IPS-20b (cell line): ENCODE results near the gene CDKN2B-AS1.

Experiments
- H3K27ac ChIP-seq: one replicate; pipeline ENCODE4 v1.5.1; 2013; ENCODE audit warnings: low read length
- H3K27me3 ChIP-seq: 2 replicates; pipeline ENCODE4 v1.6.1; 2013; ENCODE audit warnings: mild to moderate bottlenecking, low read length, inconsistent platforms; ENCODE audit not compliant: insufficient read depth
- H3K36me3 ChIP-seq: 2 replicates; pipeline ENCODE4 v1.6.1; 2013; ENCODE audit warnings: low read depth, mild to moderate bottlenecking, inconsistent platforms, low read length, moderate library complexity; ENCODE audit not compliant: insufficient read depth
- H3K4me1 ChIP-seq: 2 replicates; pipeline ENCODE4 v1.6.1; 2013; ENCODE audit warnings: mild to moderate bottlenecking, control low read depth, inconsistent platforms, low read length, moderate library complexity; ENCODE audit not compliant: insufficient read depth
- H3K4me3 ChIP-seq: 2 replicates; pipeline ENCODE4 v1.5.1; 2013; ENCODE audit warnings: mild to moderate bottlenecking, low read length, inconsistent platforms
- H3K9ac ChIP-seq: 2 replicates; pipeline ENCODE4 v1.6.1; 2013; ENCODE audit warnings: low read depth, mild to moderate bottlenecking, inconsistent platforms, low read length, moderate library complexity
- H3K9me3 ChIP-seq: 2 replicates; pipeline ENCODE4 v1.6.1; 2013; ENCODE audit warnings: mild to moderate bottlenecking, low read depth, low read length, inconsistent platforms; ENCODE audit not compliant: insufficient read depth

The CDKN2B-AS1 gene

GRCh38 chr9:22022396-22022795 lies 27.8 kb downstream of the CDKN2B-AS1 start:
- no peak overlapping the region for H3K4me3 ChIP-seq
- no peaks in the 10 kb centered on the region for H3K36me3 ChIP-seq
- H3K27ac ChIP-seq = no peak overlapping the region
- no peaks in the 10 kb centered on the region for H3K9me3 ChIP-seq
- no peak overlapping the region for H3K9ac ChIP-seq
- H3K27me3 ChIP-seq = no peaks in the 10 kb centered on the region
- no peaks in the 10 kb centered on the region for H3K4me1 ChIP-seq

GRCh38 chr9:22026696-22027095 lies 32.1 kb downstream of the CDKN2B-AS1 start:
- Histone ChIP-seq H3K9ac (no peak overlapping the region), H3K36me3 (no peaks in the 10 kb centered on the region), H3K9me3 (no peaks in the 10 kb centered on the region), H3K27me3 (no peaks in the 10 kb centered on the region), H3K4me1 (no peaks in the 10 kb centered on the region), H3K27ac (no peak overlapping the region), H3K4me3 (no peak overlapping the region)

GRCh38 chr9:22028394-22028793 lies 33.8 kb downstream of the CDKN2B-AS1 start:
- no peaks in the 10 kb centered on the region for H3K27me3 ChIP-seq
- no peak overlapping the region for H3K27ac ChIP-seq
- no peak overlapping the region for H3K4me3 ChIP-seq
- no peak overlapping the region for H3K9ac ChIP-seq
- H3K9me3 ChIP-seq = no peaks in the 10 kb centered on the region
- H3K36me3 ChIP-seq = no peaks in the 10 kb centered on the region
- no peaks in the 10 kb centered on the region for H3K4me1 ChIP-seq

GRCh38 chr9:22029231-22029630 lies 34.6 kb downstream of the CDKN2B-AS1 start:
- Histone ChIP-seq H3K36me3 (no peaks in the 10 kb centered on the region), H3K27ac (no peak overlapping the region), H3K4me1 (no peaks in the 10 kb centered on the region), H3K9me3 (no peaks in the 10 kb centered on the region), H3K4me3 (no peak overlapping the region), H3K9ac (no peak overlapping the region), H3K27me3 (no peaks in the 10 kb centered on the region)

- Histone ChIP-seq H3K27ac (no peak overlapping the region), H3K9me3 (no peaks in the 10 kb centered on the region), H3K36me3 (no peaks in the 10 kb centered on the region), H3K27me3 (no peaks in the 10 kb centered on the region), H3K9ac (no peak overlapping the region), H3K4me1 (no peaks in the 10 kb centered on the region), H3K4me3 (no peak overlapping the region)
Observed at GRCh38 chr9:22030101-22030598, 35.6 kb downstream of the CDKN2B-AS1 start.

GRCh38 chr9:22031655-22032411 lies 37.2 kb downstream of the CDKN2B-AS1 start:
- H3K27ac ChIP-seq = no peak overlapping the region
- no peak overlapping the region for H3K4me3 ChIP-seq
- H3K36me3 ChIP-seq = no peaks in the 10 kb centered on the region
- H3K27me3 ChIP-seq = no peaks in the 10 kb centered on the region
- no peaks in the 10 kb centered on the region for H3K9me3 ChIP-seq
- H3K9ac ChIP-seq = no peak overlapping the region
- no peaks in the 10 kb centered on the region for H3K4me1 ChIP-seq

- no peak overlapping the region for H3K4me3 ChIP-seq
- H3K27me3 ChIP-seq = no peaks in the 10 kb centered on the region
- H3K36me3 ChIP-seq = no peaks in the 10 kb centered on the region
- H3K4me1 ChIP-seq = no peaks in the 10 kb centered on the region
- H3K9ac ChIP-seq = no peak overlapping the region
- no peaks in the 10 kb centered on the region for H3K9me3 ChIP-seq
- H3K27ac ChIP-seq = no peak overlapping the region
Observed at GRCh38 chr9:22033012-22033630, 38.5 kb downstream of the CDKN2B-AS1 start.

GRCh38 chr9:22035591-22036011 lies 41.0 kb downstream of the CDKN2B-AS1 start:
- H3K27ac ChIP-seq = no peak overlapping the region
- H3K4me1 ChIP-seq = no peaks in the 10 kb centered on the region
- no peaks in the 10 kb centered on the region for H3K27me3 ChIP-seq
- H3K36me3 ChIP-seq = no peaks in the 10 kb centered on the region
- H3K9ac ChIP-seq = no peak overlapping the region
- no peak overlapping the region for H3K4me3 ChIP-seq
- no peaks in the 10 kb centered on the region for H3K9me3 ChIP-seq

- Histone ChIP-seq H3K27me3 (no peaks in the 10 kb centered on the region), H3K4me1 (no peaks in the 10 kb centered on the region), H3K9ac (no peak overlapping the region), H3K36me3 (no peaks in the 10 kb centered on the region), H3K27ac (no peak overlapping the region), H3K9me3 (no peaks in the 10 kb centered on the region), H3K4me3 (no peak overlapping the region)
Observed at GRCh38 chr9:22036866-22037626, 42.5 kb downstream of the CDKN2B-AS1 start.

GRCh38 chr9:22037954-22038690 lies 43.5 kb downstream of the CDKN2B-AS1 start:
- H3K36me3 ChIP-seq = no peaks in the 10 kb centered on the region
- H3K4me1 ChIP-seq = no peaks in the 10 kb centered on the region

GRCh38 chr9:22039258-22039657 lies 44.7 kb downstream of the CDKN2B-AS1 start:
- Histone ChIP-seq H3K27ac (no peak overlapping the region), H3K4me1 (no peaks in the 10 kb centered on the region), H3K36me3 (no peaks in the 10 kb centered on the region), H3K4me3 (no peak overlapping the region), H3K27me3 (no peaks in the 10 kb centered on the region), H3K9me3 (no peaks in the 10 kb centered on the region), H3K9ac (no peak overlapping the region)

More at GRCh38 chr9:22037954-22038690, 43.5 kb downstream of the CDKN2B-AS1 start:
- Histone ChIP-seq H3K9me3 (no peaks in the 10 kb centered on the region), H3K27ac (no peak overlapping the region), H3K9ac (no peak overlapping the region), H3K4me3 (no peak overlapping the region), H3K27me3 (no peaks in the 10 kb centered on the region)
